ENCODE data around the gene CMPK2. TPM values are rescaled to one million over a fixed set of nuclear protein-coding genes. Genes with fewer than 3 reads are reported as not detected.

CMPK2 gene
- total and polyA plus RNA-seq, 8 donors, result 2.4 to 11.7 (median 4.7) TPM

- no peak overlapping the region for H3K4me3 ChIP-seq
- TF ChIP-seq EP300 (IDR thresholded peaks at IDR 0.05) (no peak), CTCF (IDR thresholded peaks at IDR 0.05) (no peak), POLR2AphosphoS5 (IDR thresholded peaks at IDR 0.05) (no peak), POLR2A (IDR thresholded peaks at IDR 0.05) (no peak)
- H3K27ac ChIP-seq, result no peak overlapping the region
- H3K4me1 ChIP-seq, result peaks cover 5 to 26% (median 16%) of the 10 kb centered on the region in 4 donors
- peaks cover 0 to 4% (median 0%) of the 10 kb centered on the region in 4 donors for H3K9me3 ChIP-seq
- DNase-seq, result no peak
- no peaks in the 10 kb centered on the region for H3K36me3 ChIP-seq
- 54 to 88% (median 78%) methylated on average over 1 of the region's 1 CpG for WGBS, 5 donors
- H3K27me3 ChIP-seq, result no peaks in the 10 kb centered on the region
- intact Hi-C loops (cut with DNase I; ENCODE audit: low total_unique reads), result no loop called here
Measured at GRCh38 chr2:6876309-6876708, 10.6 kb upstream of the CMPK2 start.

GRCh38 chr2:6874032-6874431, 8.3 kb upstream of the CMPK2 start:
- H3K27me3 ChIP-seq, result no peaks in the 10 kb centered on the region
- H3K36me3 ChIP-seq, result no peaks in the 10 kb centered on the region
- WGBS, 5 donors, result 96 to 100% (median 99%) methylated on average over 3 of the region's 3 CpGs
- H3K4me1 ChIP-seq, result peaks cover 5 to 25% (median 15%) of the 10 kb centered on the region in 4 donors
- peaks cover 0 to 4% (median 0%) of the 10 kb centered on the region in 4 donors for H3K9me3 ChIP-seq
- intact Hi-C loops (cut with DNase I; ENCODE audit: low total_unique reads), result no loop called here
- no peak for DNase-seq
- TF ChIP-seq POLR2A (IDR thresholded peaks at IDR 0.05) (no peak), CTCF (IDR thresholded peaks at IDR 0.05) (no peak), EP300 (IDR thresholded peaks at IDR 0.05) (no peak), POLR2AphosphoS5 (IDR thresholded peaks at IDR 0.05) (no peak)
- H3K27ac ChIP-seq, result no peak overlapping the region
- H3K4me3 ChIP-seq, result no peak overlapping the region

DNA sequence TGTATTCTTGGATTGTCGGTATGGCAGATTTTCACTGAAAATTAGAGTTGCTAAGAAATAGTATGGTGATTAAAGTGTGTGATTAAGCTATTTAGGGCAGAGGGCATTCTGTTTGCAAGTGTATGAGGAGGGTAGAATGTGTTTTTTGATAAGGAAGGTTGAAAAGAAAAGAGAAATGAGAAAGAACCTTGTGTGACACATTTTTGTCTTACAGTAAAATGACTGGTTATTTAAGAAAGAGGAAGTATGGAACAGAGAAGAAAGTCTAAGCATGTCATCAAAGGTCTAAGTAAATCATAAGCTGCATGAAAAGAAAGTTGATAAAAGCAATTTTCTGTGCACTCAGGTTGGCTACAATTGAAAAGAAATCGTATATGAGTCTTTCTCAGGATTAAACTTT, 6.7 kb upstream of the CMPK2 start:
- Histone ChIP-seq H3K4me3 (no peak overlapping the region), H3K27ac (no peak overlapping the region), H3K36me3 (no peaks in the 10 kb centered on the region), H3K9me3 (peaks cover 0 to 4% (median 0%) of the 10 kb centered on the region in 4 donors), H3K27me3 (no peaks in the 10 kb centered on the region), H3K4me1 (peaks cover 0 to 11% (median 4%) of the 10 kb centered on the region in 4 donors)
- WGBS, 5 donors, result 72 to 87% (median 81%) methylated on average over 2 of the region's 2 CpGs
- DNase-seq, result no peak
- TF ChIP-seq CTCF (IDR thresholded peaks at IDR 0.05) (no peak), POLR2AphosphoS5 (IDR thresholded peaks at IDR 0.05) (no peak), POLR2A (IDR thresholded peaks at IDR 0.05) (no peak), EP300 (IDR thresholded peaks at IDR 0.05) (no peak)
- intact Hi-C loops (cut with DNase I; ENCODE audit: low total_unique reads), result no loop called here

GRCh38 chr2:6866982-6867381, 1.3 kb upstream of the CMPK2 start:
- Histone ChIP-seq H3K4me3 (no peak overlapping the region), H3K9me3 (no peaks in the 10 kb centered on the region), H3K4me1 (peaks cover 7 to 35% (median 17%) of the 10 kb centered on the region in 4 donors), H3K27ac (no peak overlapping the region), H3K36me3 (peaks cover 0 to 11% (median 8%) of the 10 kb centered on the region in 4 donors), H3K27me3 (no peaks in the 10 kb centered on the region)
- DNase-seq, result no peak
- no peak for TF ChIP-seq POLR2AphosphoS5 (IDR thresholded peaks at IDR 0.05)
- TF ChIP-seq CTCF (IDR thresholded peaks at IDR 0.05), result no peak
- intact Hi-C loops (cut with DNase I; ENCODE audit: low total_unique reads), result no loop called here
- WGBS, 5 donors, result 81 to 89% (median 83%) methylated on average over 7 of the region's 7 CpGs
